Activated CD8-positive, alpha-beta memory T cell treated with anti-CD3 and anti-CD28 coated beads for 1 hour (primary cell): ENCODE results near the gene TLCD3A.
"Not testable (repeated sequence)": the region's sequence is repeated elsewhere in the genome, so short reads cannot be mapped to it uniquely, and the experiment has no call there.

Source experiments
- DNase-seq, 2 donors: peaks; one replicate each; pipeline ENCODE4 v3.0.0-alpha.2; 2020; ENCODE audit warnings: low read depth in 1 of 2; ENCODE audit errors: extremely low read depth in 1 of 2

TLCD3A gene

DNA sequence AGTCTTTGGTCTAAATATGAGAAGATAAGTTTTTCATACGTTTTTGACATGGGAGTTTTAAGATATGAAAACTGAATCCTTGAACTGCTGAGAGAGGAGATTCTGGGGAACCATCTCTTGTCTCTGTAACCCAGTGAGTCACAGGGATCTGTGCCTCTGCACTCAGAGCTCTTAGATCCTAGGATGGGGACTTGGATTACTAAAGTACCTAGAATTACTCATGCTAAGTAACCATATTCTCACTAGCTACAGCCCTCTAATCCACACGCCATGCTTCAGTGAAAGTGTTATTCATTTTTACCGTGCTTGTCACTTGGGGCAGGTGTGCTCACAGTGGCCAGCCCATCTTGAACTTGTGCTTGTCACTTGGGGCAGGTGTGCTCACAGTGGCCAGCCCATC is 51.7 kb downstream of the TLCD3A start:
- no peak for DNase-seq

DNA sequence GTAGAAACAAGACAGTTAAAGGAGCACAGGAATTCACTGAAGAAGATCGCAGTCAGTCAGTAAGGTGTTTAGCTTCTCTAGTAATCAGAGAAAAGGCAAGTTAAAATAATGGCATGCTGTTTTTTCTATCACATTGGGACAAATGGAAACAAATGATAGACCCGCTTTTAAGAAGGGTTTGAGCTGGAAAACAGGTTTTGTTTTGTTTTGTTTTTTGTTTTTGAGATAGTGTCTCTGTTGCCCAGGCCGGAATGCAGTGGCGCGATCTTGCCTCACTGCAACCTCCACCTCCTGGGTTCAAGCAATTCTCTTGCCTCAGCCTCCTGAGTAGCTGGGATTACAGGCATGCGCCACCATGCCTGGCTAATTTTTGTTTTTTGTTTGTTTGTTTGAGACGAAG is 53.5 kb downstream of the TLCD3A start:
- not testable (repeated sequence) for DNase-seq

DNA sequence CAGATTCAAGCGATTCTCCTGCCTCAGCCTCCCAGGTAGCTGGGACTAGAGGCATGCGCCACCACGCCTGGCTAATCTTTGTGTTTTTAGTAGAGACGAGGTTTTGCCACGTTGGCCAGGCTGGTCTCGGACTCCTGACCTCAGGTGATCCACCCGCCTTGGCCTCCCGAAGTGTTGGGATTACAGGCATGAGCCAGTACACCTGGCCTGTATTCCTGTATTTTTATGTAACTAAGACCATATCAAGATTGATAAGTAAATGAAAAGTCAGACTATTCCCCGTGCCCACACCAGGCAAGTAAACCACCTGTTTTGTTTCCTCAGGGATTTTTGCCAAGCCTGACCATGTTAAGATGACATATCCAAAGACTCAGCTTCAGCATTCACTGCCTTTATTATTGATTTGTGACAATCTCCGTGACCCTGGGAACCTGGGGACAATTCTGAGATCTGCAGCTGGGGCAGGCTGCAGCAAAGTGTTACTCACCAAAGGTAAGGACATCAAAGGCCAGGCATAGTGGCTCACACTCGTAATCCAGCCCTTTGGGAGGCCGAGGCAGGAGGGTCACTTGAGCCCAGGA is 55.3 kb downstream of the TLCD3A start:
- no peak for DNase-seq

DNA sequence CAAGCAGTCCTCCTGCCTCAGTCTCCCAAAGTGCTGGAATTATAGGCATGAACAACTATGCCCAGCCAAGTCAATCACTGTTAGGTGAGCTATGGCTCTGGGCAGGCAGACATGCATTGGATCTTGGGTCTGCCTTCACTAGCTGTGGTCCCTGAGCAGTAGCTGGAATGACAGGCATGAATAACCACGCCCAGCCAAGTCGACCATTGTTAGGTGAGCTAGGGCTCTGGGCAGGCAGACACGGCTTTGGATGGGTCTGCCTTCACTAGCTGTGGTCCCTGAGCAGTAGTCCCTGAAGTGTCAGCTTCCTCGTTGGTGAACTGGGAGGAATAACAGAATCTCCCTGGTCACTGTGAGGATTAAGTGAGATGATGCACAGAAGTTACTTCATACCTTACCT is 56.2 kb downstream of the TLCD3A start:
- DNase-seq: no peak

DNA sequence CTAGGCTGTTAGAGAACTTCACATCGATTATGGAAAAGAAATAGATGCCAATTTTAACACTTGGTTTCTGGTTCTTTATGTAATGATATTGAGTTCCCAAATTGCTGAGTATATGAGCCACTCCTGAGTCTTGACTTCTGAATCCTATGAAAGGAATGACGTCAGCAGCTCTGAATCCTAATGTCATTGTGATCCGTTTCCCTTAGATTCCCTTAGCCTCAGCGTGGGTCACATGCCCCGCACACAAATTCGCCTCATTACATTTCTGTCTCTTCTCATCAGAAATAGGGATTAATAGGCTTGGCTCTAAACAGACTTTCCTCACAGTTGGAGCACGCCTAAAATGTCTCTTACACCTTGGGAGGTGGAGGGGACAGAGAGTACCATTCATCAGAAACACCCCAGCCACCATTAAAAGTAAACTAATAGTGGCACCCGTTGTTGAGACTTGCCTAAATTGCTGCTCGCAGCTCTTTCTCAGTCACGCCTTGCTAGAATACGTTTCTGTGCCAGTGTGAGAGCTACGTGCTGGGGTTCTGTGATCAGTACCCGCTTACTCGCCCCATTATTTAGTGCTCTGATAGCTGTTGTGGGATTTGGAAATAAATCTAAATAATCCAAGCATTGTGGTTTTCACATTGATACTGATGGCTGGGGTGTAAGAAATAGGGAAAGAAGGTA is 56.9 kb downstream of the TLCD3A start:
- DNase-seq: no peak

DNA sequence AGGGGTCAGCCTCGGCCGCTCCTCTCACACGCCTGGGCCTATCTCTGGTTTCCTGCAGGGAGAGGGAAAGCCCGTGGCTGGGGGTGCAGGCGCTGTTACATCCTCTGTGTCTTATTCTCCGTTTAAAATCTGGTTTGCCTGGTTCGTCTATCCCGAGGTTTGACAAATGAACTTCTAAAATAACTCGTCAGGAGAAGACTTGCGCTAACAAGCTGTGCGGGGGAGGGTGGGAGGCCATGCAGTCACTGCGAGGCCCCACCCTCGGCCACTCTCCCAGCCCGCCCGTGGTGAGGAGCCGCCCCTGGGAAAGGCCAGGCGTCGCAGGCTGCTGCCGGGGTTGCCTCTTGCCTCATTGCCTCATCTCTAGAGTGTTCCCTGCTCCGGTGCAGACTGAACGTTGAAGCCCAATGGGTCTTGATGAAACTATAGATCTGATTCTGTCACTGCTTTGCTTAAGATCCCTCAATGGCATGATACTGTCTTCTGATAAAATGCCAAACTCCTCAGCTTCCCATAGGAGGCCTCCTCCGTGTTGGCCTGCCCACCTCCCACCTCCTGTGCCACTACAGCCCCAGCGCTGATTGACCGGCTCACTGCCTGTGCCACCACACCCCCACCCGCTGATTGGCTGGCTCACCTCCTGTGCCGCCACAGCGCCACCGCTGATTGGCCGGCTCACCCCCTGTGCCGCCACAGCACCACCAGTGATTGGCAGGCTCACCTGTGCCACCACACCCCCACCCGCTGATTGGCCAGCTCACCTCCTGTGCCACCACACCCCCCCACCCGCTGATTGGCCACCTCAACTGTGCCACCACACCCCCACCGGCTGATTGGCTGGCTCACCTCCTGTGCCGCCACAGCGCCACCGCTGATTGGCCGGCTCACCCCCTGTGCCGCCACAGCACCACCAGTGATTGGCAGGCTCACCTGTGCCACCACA is 57.8 kb downstream of the TLCD3A start:
- DNase-seq: not testable (repeated sequence)

DNA sequence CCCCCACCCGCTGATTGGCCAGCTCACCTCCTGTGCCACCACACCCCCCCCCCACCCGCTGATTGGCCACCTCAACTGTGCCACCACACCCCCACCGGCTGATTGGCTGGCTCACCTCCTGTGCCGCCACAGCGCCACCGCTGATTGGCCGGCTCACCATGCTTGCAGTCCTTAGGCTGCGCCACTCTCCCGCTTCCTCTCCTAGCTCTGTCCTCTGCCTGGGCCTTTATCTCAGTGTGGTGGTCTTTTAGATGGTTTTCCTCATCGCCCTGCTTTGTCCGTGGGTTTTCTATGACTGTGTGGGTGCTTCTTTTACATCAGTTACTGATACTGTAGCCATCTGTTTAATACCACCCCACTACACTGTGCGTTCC is 58.5 kb downstream of the TLCD3A start:
- DNase-seq: not testable (repeated sequence)

DNA sequence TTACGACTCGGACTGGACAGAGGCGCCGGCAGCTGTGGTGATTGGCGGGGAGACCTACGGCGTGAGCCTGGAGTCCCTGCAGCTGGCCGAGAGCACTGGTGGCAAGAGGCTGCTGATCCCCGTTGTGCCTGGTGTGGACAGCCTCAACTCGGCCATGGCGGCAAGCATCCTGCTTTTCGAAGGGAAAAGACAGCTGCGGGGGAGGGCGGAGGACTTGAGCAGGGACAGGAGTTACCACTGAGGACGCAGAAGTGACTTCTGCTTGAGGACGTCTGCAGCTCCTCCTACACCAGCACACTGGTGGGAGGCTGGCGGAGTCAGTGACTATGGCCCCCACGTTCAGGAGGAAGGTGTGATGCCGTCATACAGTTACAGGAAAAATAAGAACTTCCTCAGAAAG is 59.4 kb downstream of the TLCD3A start:
- no peak for DNase-seq

DNA sequence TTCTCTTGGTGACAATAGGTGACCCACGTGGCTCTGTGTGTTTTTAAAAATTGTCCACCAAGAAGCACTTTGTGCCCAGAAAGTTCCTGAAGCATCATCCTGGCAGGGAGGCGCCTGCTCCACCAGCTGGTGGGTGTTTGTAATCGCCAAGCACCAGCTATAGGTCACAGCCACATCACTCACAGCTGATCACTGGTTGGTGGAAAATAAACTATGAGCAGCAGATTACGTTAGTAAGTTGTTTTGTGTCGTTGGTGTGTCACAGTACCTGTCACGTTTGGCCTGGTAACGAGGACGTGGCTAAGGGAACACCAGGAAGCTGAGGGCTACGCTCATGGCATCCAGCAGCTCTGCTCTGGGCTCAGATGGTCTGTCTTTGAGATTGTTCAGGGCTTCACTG is 59.9 kb downstream of the TLCD3A start:
- no peak for DNase-seq
